Kidney (tissue), 14 donors: ENCODE data around the gene SLIT1. TPM values are rescaled to one million over a fixed set of nuclear protein-coding genes. Genes with fewer than 3 reads are reported as not detected.
A peak's percentile ranks its signal among the peaks of the same experiment; 100 is the strongest.

ENCODE experiments used
- DNase-seq, 5 donors: peaks; one replicate each; pipeline ENCODE4 v3.0.0-alpha.2; 2013 to 2020
- FAIRE-seq: peaks from 2 replicates; lab custom pipeline; 2012; peaks lifted over from hg19 to GRCh38; lab: Jason Lieb, UNC
- H3K27ac ChIP-seq, 2 donors: one replicate each; pipeline ENCODE4 v1.7.0; 2013; ENCODE audit warnings: low read depth in 2 of 2, low read length in 2 of 2, inconsistent platforms in 1 of 2
- H3K27me3 ChIP-seq: one replicate; pipeline ENCODE4 v1.7.1; 2013; ENCODE audit warnings: low read length, inconsistent platforms; ENCODE audit not compliant: control insufficient read depth, insufficient read depth
- H3K36me3 ChIP-seq, 3 donors: one replicate each; pipeline versions ENCODE4 v1.7.0 to v1.7.1; 2013; ENCODE audit warnings: low read length in 3 of 3, control low read depth in 1 of 3, inconsistent platforms in 1 of 3; ENCODE audit not compliant: insufficient read depth in 3 of 3, control insufficient read depth in 2 of 3
- H3K4me1 ChIP-seq, 3 donors: one replicate each; pipeline versions ENCODE4 v1.7.0 to v1.7.1; 2013; ENCODE audit warnings: low read length in 3 of 3, inconsistent platforms in 1 of 3, low read depth in 1 of 3; ENCODE audit not compliant: control insufficient read depth in 2 of 3, insufficient read depth in 2 of 3
- H3K4me3 ChIP-seq, 3 donors: one replicate each; pipeline versions ENCODE4 v1.7.0 to v1.8.1; 2013; ENCODE audit warnings: low read length in 3 of 3, control low read depth in 1 of 3, inconsistent platforms in 1 of 3
- H3K9ac ChIP-seq, 3 donors: one replicate each; pipeline versions ENCODE4 v1.7.0 to v1.7.1; 2013; ENCODE audit warnings: low read length in 3 of 3, control low read depth in 1 of 3, inconsistent platforms in 1 of 3
- H3K9me3 ChIP-seq, 3 donors: one replicate each; pipeline versions ENCODE4 v1.7.0 to v1.7.1; 2013; ENCODE audit warnings: low read length in 3 of 3, control low read depth in 1 of 3, inconsistent platforms in 1 of 3; ENCODE audit not compliant: control insufficient read depth in 2 of 3, insufficient read depth in 1 of 3
- CTCF ChIP-seq: IDR thresholded peaks from 3 replicates; pipeline ENCODE4 v1.5.1; 2012; ENCODE audit warnings: mild to moderate bottlenecking, moderate library complexity, borderline replicate concordance; ENCODE audit not compliant: insufficient read depth; ENCODE audit errors: extremely low read depth
- intact Hi-C: fragments of 100-400 bp; cut with DNase I; formaldehyde crosslinking; loops from one replicate; pipeline ENCODE4 v1.11.1; 2022
- polyA plus RNA-seq: library from polyadenylated mRNA; stranded (reverse); fragments of 350-450 nt; fragmentation: Illumina TruSeq; extraction: RNeasy Lipid Tissue Mini Kit (QIAGEN cat#74804); gene quantifications from one replicate; pipeline ENCODE4 v1.2.3, GENCODE V29; 2014; ENCODE audit warnings: low read depth, low replicate concordance; ENCODE audit not compliant: insufficient read depth
- total RNA-seq: library from RNA; stranded (reverse); fragmentation: NEBNext Ultra II Directional; extraction: Animal tissue kit (Norgen Biotek cat#: 25700); gene quantifications from one replicate; pipeline ENCODE4 v1.2.1, GENCODE V29; 2021
- donor health status: control.
- donor health status: control.
- donor health status: control.
- donor health status: control.
- donor health status: control.
- donor health status: DM: yes; HTN: yes; CAD: no.
- donor health status: Normal renal cell carcinoma (clear cell type).

The SLIT1 gene
- total and polyA plus RNA-seq, 2 donors from 2014 or later: 0.06 to 0.35 TPM

- DNase-seq (peak in 1 of 5 donors; percentile 24), FAIRE-seq (no peak)
- Histone ChIP-seq H3K4me3 (no peak overlapping the region), H3K9me3 (no peaks in the 10 kb centered on the region), H3K27ac (no peak overlapping the region), H3K9ac (no peak overlapping the region), H3K36me3 (no peaks in the 10 kb centered on the region), H3K4me1 (no peaks in the 10 kb centered on the region), H3K27me3 (no peaks in the 10 kb centered on the region)
- intact Hi-C loops: no loop called here
- no peak for TF ChIP-seq CTCF
Measured at GRCh38 chr10:97157578-97158095, 28.1 kb downstream of the SLIT1 start.

- no peak for FAIRE-seq
- H3K4me1 ChIP-seq: no peaks in the 10 kb centered on the region
- TF ChIP-seq CTCF: no peak
- H3K9ac ChIP-seq: no peak overlapping the region
- no peak overlapping the region for H3K4me3 ChIP-seq
- H3K9me3 ChIP-seq: no peaks in the 10 kb centered on the region
- no peak overlapping the region for H3K27ac ChIP-seq
- intact Hi-C loops: no loop called here
- no peaks in the 10 kb centered on the region for H3K36me3 ChIP-seq
- H3K27me3 ChIP-seq: no peaks in the 10 kb centered on the region
- peak in 1 of 5 donors; percentile 43 for DNase-seq
Measured at GRCh38 chr10:97154781-97155180, 31.0 kb downstream of the SLIT1 start.

GRCh38 chr10:97154162-97154561 is 31.6 kb downstream of the SLIT1 start:
- no peak overlapping the region for H3K27ac ChIP-seq
- no peak overlapping the region for H3K4me3 ChIP-seq
- DNase-seq (peak in 1 of 5 donors; percentile 11), FAIRE-seq (no peak)
- no peak for TF ChIP-seq CTCF
- no peaks in the 10 kb centered on the region for H3K4me1 ChIP-seq
- H3K27me3 ChIP-seq: no peaks in the 10 kb centered on the region
- H3K36me3 ChIP-seq: no peaks in the 10 kb centered on the region
- no peaks in the 10 kb centered on the region for H3K9me3 ChIP-seq
- H3K9ac ChIP-seq: no peak overlapping the region
- intact Hi-C loops: no loop called here
